HCT116 (cell line): Measurements from ENCODE around the gene PRMT7.

Source experiments
- CEBPB ChIP-seq: IDR thresholded peaks from 2 replicates; pipeline ENCODE4 v1.6.1; 2012; ENCODE audit warnings: low read depth
- EGR1 ChIP-seq: IDR thresholded peaks from 2 replicates; pipeline ENCODE4 v1.6.1; 2012; ENCODE audit warnings: low read depth
- EZH2 ChIP-seq: fragments of 200-600 bp; sonication (generic); IDR thresholded peaks from 2 replicates; pipeline ENCODE4 v1.6.1; 2017; ENCODE audit warnings: antibody characterized with exemption, mixed run types
- FOSL1 ChIP-seq: IDR thresholded peaks from 2 replicates; pipeline ENCODE4 v1.6.1; 2012; ENCODE audit warnings: low read depth
- POLR2AphosphoS5 ChIP-seq: IDR thresholded peaks from 2 replicates; pipeline ENCODE4 v1.6.1; 2011; ENCODE audit warnings: mild to moderate bottlenecking, low read depth, low read length, moderate library complexity
- RAD21 ChIP-seq: IDR thresholded peaks from 2 replicates; pipeline ENCODE4 v1.6.1; 2012; ENCODE audit warnings: low read depth, mild to moderate bottlenecking
- SIN3A ChIP-seq: IDR thresholded peaks from 2 replicates; pipeline ENCODE4 v1.6.1; 2012; ENCODE audit warnings: low read depth
- SP1 ChIP-seq: IDR thresholded peaks from 2 replicates; pipeline ENCODE4 v1.6.1; 2012; ENCODE audit warnings: low read depth
- TCF7L2 ChIP-seq: IDR thresholded peaks from 2 replicates; pipeline ENCODE4 v1.7.0; 2011; ENCODE audit warnings: borderline replicate concordance, inconsistent platforms; ENCODE audit not compliant: insufficient read depth, insufficient read length; ENCODE audit errors: extremely low read depth
- ZNF274 ChIP-seq: fragments of 200-500 bp; sonication (Bioruptor generic); IDR thresholded peaks from 2 replicates; pipeline ENCODE4 v1.6.1; 2014; ENCODE audit warnings: mild to moderate bottlenecking, low read depth, low read length, inconsistent platforms
- TF ChIP-seq, protein P1 (sequence below), 3 experiments: fragments of 200-600 bp in 1 of 3; sonication (generic) in 1 of 3; IDR thresholded peaks in 2 of 3; conservative IDR thresholded peaks in 1 of 3; 2 replicates each; pipeline ENCODE4 v1.5.1; 2012 to 2017; ENCODE audit warnings: low read depth in 2 of 3, low read length in 2 of 3, antibody characterized with exemption in 1 of 3, borderline replicate concordance in 1 of 3, control low read depth in 1 of 3, mild to moderate bottlenecking in 1 of 3, mixed read lengths in 1 of 3, mixed run types in 1 of 3, moderate library complexity in 1 of 3; ENCODE audit not compliant: insufficient read depth in 1 of 3
- TF ChIP-seq, protein P2 (sequence below): IDR thresholded peaks from 2 replicates; pipeline ENCODE4 v1.6.1; 2012

DNA sequence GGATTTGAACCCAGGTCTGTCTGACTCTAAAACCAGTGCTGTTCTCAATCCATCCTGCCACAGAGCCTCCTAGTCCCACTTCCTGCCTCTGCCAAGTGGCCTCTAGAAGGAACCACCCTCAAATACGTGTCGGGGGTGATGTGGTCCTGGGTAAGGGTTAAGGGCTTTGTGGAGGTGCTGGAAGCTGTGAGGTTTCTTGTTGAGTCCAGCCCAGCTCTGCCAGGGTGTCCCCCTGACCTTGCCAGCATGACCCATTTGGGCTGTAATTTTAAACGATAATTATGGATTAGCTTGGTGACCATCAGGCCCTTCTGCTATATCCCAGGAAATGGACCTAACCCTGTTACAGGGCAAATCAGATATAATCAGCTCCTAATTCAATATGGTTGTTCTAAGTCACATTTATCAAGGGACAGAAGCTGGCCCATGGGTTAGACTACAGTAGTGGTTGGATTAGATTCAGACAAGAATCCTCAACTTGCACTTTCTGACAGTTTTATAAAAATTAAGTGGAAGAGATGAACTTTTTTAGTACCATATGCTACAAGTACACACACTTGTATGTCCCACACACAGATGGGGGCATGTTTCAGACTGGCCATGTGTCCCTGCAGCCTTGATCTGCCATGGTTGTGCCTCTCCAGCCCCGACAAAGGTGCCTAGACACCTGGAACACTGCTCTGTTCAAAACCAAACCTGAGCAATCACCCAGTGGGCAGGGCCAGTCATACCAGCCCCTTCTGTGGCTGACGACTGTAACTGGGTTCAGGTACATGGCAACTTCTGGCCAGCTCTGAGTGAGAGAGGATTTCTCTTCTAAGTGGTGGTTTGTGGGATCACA, 89.5 kb downstream of the PRMT7 start:
- TF ChIP-seq, protein P1, sequence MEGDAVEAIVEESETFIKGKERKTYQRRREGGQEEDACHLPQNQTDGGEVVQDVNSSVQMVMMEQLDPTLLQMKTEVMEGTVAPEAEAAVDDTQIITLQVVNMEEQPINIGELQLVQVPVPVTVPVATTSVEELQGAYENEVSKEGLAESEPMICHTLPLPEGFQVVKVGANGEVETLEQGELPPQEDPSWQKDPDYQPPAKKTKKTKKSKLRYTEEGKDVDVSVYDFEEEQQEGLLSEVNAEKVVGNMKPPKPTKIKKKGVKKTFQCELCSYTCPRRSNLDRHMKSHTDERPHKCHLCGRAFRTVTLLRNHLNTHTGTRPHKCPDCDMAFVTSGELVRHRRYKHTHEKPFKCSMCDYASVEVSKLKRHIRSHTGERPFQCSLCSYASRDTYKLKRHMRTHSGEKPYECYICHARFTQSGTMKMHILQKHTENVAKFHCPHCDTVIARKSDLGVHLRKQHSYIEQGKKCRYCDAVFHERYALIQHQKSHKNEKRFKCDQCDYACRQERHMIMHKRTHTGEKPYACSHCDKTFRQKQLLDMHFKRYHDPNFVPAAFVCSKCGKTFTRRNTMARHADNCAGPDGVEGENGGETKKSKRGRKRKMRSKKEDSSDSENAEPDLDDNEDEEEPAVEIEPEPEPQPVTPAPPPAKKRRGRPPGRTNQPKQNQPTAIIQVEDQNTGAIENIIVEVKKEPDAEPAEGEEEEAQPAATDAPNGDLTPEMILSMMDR (IDR thresholded peaks at IDR 0.05 in 2 of 3, conservative IDR thresholded peaks at IDR 0.05 in 1 of 3; ENCODE audit: borderline replicate concordance in 1 of 3, insufficient read depth in 1 of 3, low read depth in 2 of 3, low read length in 2 of 3): no peak
- TF ChIP-seq RAD21: no peak
- no peak for TF ChIP-seq EGR1
- no peak for TF ChIP-seq SIN3A
- TF ChIP-seq, protein P2, sequence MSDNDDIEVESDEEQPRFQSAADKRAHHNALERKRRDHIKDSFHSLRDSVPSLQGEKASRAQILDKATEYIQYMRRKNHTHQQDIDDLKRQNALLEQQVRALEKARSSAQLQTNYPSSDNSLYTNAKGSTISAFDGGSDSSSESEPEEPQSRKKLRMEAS: no peak
- TF ChIP-seq CEBPB: no peak
- no peak for TF ChIP-seq POLR2AphosphoS5
- TF ChIP-seq EZH2: no peak
- TF ChIP-seq ZNF274: no peak
- no peak for TF ChIP-seq FOSL1
- no peak for TF ChIP-seq SP1
- TF ChIP-seq TCF7L2: no peak
